Inflammatory macrophage treated with lipopolysaccharide for 4 hours (primary cell): ENCODE results near the gene RHEBL1.

Experiments used
- DNase-seq: peaks from one replicate; pipeline ENCODE4 v3.0.0-alpha.2; 2020

The RHEBL1 gene

DNA sequence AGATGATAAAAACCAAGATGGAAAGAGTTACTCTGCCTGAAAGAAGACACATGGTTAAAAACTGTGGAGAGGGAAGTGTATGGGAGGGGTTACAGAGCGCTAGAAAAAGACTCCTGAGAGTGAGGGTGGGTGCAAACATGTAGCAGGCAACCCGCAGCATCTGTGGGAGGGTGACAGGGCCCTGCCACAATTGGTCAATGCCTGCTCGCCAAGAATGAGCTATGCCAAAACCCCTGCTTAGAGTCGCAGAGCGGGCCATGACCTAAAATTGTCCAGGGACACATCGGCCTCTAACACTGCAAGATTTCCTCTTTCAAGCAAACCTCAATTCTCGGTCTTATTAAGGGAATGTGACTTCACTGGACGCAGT is 51.9 kb downstream of the RHEBL1 start:
- DNase-seq, result peak; percentile 63

DNA sequence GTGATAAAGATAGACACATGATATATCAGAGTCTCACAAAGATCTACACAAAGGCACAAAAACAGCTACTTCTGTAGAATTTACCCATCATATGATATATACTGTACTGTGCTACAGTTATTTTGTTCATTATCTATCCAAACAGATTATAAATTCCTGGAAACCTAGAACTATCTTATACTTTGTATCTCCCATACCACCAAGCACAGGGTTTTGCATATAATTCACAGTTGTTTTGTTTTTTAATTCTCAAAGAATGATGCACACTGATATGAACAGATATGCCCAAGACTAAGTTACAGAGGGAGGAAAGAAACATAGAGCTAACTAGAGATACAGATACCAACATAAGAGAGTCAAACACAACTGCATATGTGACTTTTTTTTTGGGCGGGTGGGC is 54.6 kb downstream of the RHEBL1 start:
- no peak for DNase-seq
